ENCODE data around the gene RLF.
"Not testable (repeated sequence)": the region's sequence is repeated elsewhere in the genome, so short reads cannot be mapped to it uniquely, and the experiment has no call there.

Gene RLF

DNA sequence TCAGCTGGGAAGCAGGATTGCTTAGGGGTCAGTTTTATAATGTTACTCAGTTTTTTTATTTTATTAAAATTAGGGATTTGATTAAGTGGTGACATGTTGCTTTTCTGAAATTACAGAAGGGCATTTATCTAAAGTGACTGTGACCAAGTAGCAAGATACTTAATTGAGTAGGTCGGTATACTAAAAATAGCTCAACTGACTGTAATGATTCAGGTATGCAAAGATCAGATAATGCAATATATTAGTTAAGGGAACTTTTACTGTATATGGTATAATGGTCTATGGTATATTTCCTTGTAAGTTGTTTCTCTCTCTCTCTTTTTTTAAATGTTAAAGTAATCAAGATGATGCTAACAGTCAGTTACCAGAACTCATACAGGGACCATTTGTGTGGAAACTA, 26.2 kb downstream of the RLF start:
- DNase-seq (ENCODE audit: low read depth): no peak
- TF ChIP-seq MYC (IDR thresholded peaks at IDR 0.05; ENCODE audit: low read depth, low read length) (no peak), POLR2A (IDR thresholded peaks at IDR 0.05; ENCODE audit: extremely low read depth, insufficient read length) (no peak), MAX (IDR thresholded peaks at IDR 0.05; ENCODE audit: low read depth, low read length) (no peak)
- TF ChIP-seq, protein P1, sequence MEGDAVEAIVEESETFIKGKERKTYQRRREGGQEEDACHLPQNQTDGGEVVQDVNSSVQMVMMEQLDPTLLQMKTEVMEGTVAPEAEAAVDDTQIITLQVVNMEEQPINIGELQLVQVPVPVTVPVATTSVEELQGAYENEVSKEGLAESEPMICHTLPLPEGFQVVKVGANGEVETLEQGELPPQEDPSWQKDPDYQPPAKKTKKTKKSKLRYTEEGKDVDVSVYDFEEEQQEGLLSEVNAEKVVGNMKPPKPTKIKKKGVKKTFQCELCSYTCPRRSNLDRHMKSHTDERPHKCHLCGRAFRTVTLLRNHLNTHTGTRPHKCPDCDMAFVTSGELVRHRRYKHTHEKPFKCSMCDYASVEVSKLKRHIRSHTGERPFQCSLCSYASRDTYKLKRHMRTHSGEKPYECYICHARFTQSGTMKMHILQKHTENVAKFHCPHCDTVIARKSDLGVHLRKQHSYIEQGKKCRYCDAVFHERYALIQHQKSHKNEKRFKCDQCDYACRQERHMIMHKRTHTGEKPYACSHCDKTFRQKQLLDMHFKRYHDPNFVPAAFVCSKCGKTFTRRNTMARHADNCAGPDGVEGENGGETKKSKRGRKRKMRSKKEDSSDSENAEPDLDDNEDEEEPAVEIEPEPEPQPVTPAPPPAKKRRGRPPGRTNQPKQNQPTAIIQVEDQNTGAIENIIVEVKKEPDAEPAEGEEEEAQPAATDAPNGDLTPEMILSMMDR (IDR thresholded peaks at IDR 0.05; ENCODE audit: low read depth, low read length): no peak
- no peak overlapping the region for H3K4me3 ChIP-seq (ENCODE audit: low read depth, low read length)

- not testable (repeated sequence) for DNase-seq (ENCODE audit: low read depth); H3K4me3 ChIP-seq (ENCODE audit: low read depth, low read length)
Measured at GRCh38 chr1:40194639-40195038, 33.5 kb downstream of the RLF start.

DNA sequence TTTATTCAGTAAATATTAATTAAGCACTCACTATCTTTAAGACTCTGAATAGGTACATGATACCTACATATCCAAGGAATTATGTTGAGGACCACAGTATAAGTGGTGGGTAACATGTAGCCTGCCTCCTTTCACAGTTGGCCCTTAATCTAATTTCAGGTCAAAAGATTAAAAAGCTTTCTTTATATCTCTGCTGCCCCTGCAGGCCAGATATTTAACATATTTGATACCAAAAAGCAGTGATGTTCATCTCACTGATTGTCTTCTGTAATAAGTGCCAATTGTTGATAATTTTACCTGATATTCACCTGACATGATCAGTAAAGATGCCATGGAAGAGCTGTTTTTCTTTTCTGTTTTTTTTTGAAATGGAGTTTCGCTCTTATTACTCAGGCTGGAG, 36.5 kb downstream of the RLF start:
- DNase-seq (ENCODE audit: low read depth): no peak
- no peak overlapping the region for H3K4me3 ChIP-seq (ENCODE audit: low read depth, low read length)
- TF ChIP-seq MYC (IDR thresholded peaks at IDR 0.05; ENCODE audit: low read depth, low read length) (no peak), MAX (IDR thresholded peaks at IDR 0.05; ENCODE audit: low read depth, low read length) (no peak), POLR2A (IDR thresholded peaks at IDR 0.05; ENCODE audit: extremely low read depth, insufficient read length) (no peak)
- TF ChIP-seq, protein P1 (IDR thresholded peaks at IDR 0.05; ENCODE audit: low read depth, low read length): no peak

- TF ChIP-seq MYC (IDR thresholded peaks at IDR 0.05; ENCODE audit: low read depth, low read length) (no peak), POLR2A (IDR thresholded peaks at IDR 0.05; ENCODE audit: extremely low read depth, insufficient read length) (no peak), MAX (IDR thresholded peaks at IDR 0.05; ENCODE audit: low read depth, low read length) (no peak)
- TF ChIP-seq, protein P1 (IDR thresholded peaks at IDR 0.05; ENCODE audit: low read depth, low read length): no peak
- DNase-seq (ENCODE audit: low read depth): no peak
- H3K4me3 ChIP-seq (ENCODE audit: low read depth, low read length): no peak overlapping the region
Measured at GRCh38 chr1:40199126-40199525, 37.9 kb downstream of the RLF start.

DNA sequence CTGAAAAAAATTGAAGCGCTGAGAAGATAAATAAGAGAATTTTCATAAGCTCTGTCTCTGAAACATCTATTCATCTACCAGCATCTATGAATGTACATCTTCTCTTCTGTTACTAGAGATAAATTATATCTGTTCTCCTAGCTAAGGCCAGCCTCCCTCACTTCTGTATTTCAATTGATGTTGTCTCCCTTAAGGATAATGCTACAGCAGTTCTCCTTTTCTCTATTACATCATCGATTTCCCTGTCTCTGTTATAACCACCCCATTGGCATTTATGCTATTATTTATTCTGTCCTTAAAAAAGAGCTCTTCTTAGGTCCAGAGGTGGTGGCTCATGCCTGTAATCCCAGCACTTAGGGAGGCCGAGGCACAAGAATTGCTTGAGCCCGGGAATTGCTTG, 43.7 kb downstream of the RLF start:
- TF ChIP-seq MAX (IDR thresholded peaks at IDR 0.05; ENCODE audit: low read depth, low read length) (no peak), MYC (IDR thresholded peaks at IDR 0.05; ENCODE audit: low read depth, low read length) (no peak), POLR2A (IDR thresholded peaks at IDR 0.05; ENCODE audit: extremely low read depth, insufficient read length) (no peak)
- TF ChIP-seq, protein P1 (IDR thresholded peaks at IDR 0.05; ENCODE audit: low read depth, low read length): no peak
- DNase-seq (ENCODE audit: low read depth): peak; percentile 9
- no peak overlapping the region for H3K4me3 ChIP-seq (ENCODE audit: low read depth, low read length)

- no peak for DNase-seq (ENCODE audit: low read depth)
- no peak overlapping the region for H3K4me3 ChIP-seq (ENCODE audit: low read depth, low read length)
- TF ChIP-seq MAX (IDR thresholded peaks at IDR 0.05; ENCODE audit: low read depth, low read length): no peak
- no peak for TF ChIP-seq POLR2A (IDR thresholded peaks at IDR 0.05; ENCODE audit: extremely low read depth, insufficient read length)
- TF ChIP-seq MYC (IDR thresholded peaks at IDR 0.05; ENCODE audit: low read depth, low read length): no peak
- TF ChIP-seq, protein P1 (IDR thresholded peaks at IDR 0.05; ENCODE audit: low read depth, low read length): no peak
Measured at GRCh38 chr1:40210511-40211204, 49.5 kb downstream of the RLF start.
